Gastroesophageal sphincter (tissue), 3 donors: Measurements from ENCODE around the gene TADA2B.

Experiments used
- EP300 ChIP-seq: sonication (generic); formaldehyde crosslinking; IDR thresholded peaks from one replicate; pipeline ENCODE4 v1.6.1; 2017; ENCODE audit warnings: antibody characterized with exemption, mild to moderate bottlenecking
- POLR2A ChIP-seq, 2 donors: fragments of 450-650 bp; IDR thresholded peaks; one replicate each; pipeline ENCODE4 v1.6.1; 2017; ENCODE audit warnings: antibody characterized with exemption in 2 of 2, mild to moderate bottlenecking in 2 of 2, moderate library complexity in 1 of 2
- POLR2AphosphoS5 ChIP-seq: sonication (generic); formaldehyde crosslinking; IDR thresholded peaks from one replicate; pipeline ENCODE4 v1.6.1; 2017; ENCODE audit warnings: antibody characterized with exemption
- TF ChIP-seq, protein P1 (sequence below), 4 experiments: fragments of 200-600 bp in 2 of 4; fragments of 450-650 bp in 2 of 4; sonication (generic) in 1 of 4; IDR thresholded peaks; one replicate each; pipeline ENCODE4 v1.5.1; 2017 to 2019; ENCODE audit warnings: antibody characterized with exemption in 4 of 4, mild to moderate bottlenecking in 2 of 4, moderate library complexity in 2 of 4

DNA sequence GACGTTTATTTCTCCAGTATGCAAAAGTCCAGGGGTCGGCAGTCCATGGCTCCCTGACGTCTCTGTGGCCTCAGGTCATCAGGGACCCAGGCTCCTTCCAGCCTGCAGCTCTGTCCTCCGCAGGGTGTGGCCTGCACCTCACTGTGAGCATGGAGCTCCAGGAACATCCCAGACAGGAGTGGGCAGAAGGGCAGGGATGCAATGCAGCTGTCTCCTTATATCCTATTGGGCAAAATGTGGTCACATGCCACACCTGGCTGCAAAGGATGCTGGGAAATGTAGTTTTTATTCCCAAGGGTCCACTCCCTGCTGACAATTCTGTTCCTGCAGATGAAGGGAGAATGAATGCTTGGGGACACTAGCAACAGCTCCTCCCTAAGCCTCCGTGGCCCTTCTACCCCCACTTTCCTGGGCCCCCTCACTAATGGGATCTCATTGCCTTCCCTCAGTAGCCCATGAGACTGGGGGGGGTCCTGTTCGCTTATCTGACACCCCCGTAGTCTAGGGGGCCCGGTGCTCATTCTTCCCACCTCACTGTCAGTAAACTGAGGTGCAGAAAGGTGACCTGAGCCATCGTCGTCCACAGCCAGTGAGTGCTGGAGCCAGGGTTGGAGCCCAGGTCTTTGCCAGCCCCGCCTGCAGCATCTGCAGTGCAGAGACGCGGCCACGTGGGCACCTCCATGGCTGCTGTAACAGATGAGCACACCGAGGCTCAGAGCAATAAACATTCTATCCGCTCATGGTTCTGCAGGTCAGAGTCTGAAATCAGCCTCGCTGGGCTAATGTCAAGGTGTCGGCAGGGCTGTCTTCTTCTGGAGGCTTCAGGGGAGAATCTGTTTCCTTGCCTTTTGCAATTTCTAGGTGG, 30.6 kb downstream of the TADA2B start:
- TF ChIP-seq EP300, result no peak
- TF ChIP-seq, protein P1, sequence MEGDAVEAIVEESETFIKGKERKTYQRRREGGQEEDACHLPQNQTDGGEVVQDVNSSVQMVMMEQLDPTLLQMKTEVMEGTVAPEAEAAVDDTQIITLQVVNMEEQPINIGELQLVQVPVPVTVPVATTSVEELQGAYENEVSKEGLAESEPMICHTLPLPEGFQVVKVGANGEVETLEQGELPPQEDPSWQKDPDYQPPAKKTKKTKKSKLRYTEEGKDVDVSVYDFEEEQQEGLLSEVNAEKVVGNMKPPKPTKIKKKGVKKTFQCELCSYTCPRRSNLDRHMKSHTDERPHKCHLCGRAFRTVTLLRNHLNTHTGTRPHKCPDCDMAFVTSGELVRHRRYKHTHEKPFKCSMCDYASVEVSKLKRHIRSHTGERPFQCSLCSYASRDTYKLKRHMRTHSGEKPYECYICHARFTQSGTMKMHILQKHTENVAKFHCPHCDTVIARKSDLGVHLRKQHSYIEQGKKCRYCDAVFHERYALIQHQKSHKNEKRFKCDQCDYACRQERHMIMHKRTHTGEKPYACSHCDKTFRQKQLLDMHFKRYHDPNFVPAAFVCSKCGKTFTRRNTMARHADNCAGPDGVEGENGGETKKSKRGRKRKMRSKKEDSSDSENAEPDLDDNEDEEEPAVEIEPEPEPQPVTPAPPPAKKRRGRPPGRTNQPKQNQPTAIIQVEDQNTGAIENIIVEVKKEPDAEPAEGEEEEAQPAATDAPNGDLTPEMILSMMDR (IDR thresholded peaks at IDR 0.05), result no peak
- no peak for TF ChIP-seq POLR2A (IDR thresholded peaks at IDR 0.05)
- no peak for TF ChIP-seq POLR2AphosphoS5
